Endothelial cell of umbilical vein (primary cell): ENCODE data around the gene BCAN. TPM values are rescaled to one million over a fixed set of nuclear protein-coding genes. Genes with fewer than 3 reads are reported as not detected.

Experiments used
- BruUV-seq: library from RNA; stranded (reverse); fragments of 400-500 nt; replicated peaks from 2 replicates; lab custom pipeline; 2021; lab: Mats Ljungman, UMichigan
- CTCF ChIA-PET: fragments of 300-600, 350-600 bp; sonication (Branson Sonifier 250); formaldehyde crosslinking; loops from one replicate; lab custom pipeline; 2021; ENCODE audit warnings: antibody characterized with exemption, inconsistent platforms; lab: Charles Lee
- POLR2A ChIA-PET: fragments of 300-600, 350-600 bp; sonication (Branson Sonifier 250); formaldehyde crosslinking; loops from one replicate; lab custom pipeline; 2021; ENCODE audit warnings: antibody characterized with exemption, inconsistent platforms; lab: Charles Lee
- DNase-seq: peaks from one replicate; pipeline ENCODE4 v3.0.0-alpha.2; 2011; ENCODE audit warnings: low read depth, low spot score
- FAIRE-seq: peaks from 2 replicates; lab custom pipeline; 2011; peaks lifted over from hg19 to GRCh38; lab: Jason Lieb, UNC
- H2AFZ ChIP-seq: 2 replicates; pipeline ENCODE4 v1.6.0; 2012; ENCODE audit warnings: low read depth, low read length, control low read depth, inconsistent platforms
- H3K27ac ChIP-seq: 2 replicates; pipeline ENCODE4 v1.5.1; 2011; ENCODE audit warnings: low read depth, mild to moderate bottlenecking, control low read depth, low read length, moderate library complexity; ENCODE audit not compliant: insufficient read depth
- H3K27me3 ChIP-seq, 2 experiments: 2 replicates each; pipeline versions ENCODE4 v1.6.0 to v1.6.1; 2011; ENCODE audit warnings: low read length in 2 of 2, mixed read lengths in 1 of 2; ENCODE audit not compliant: control insufficient read depth in 2 of 2, insufficient read depth in 2 of 2
- H3K36me3 ChIP-seq, 2 experiments: 2 replicates in 1 of 2; 3 replicates in 1 of 2; pipeline ENCODE4 v1.5.1; 2011; ENCODE audit warnings: low read length in 2 of 2, mild to moderate bottlenecking in 1 of 2, moderate library complexity in 1 of 2; ENCODE audit not compliant: control insufficient read depth in 2 of 2, insufficient read depth in 2 of 2; ENCODE audit errors: extremely low read depth in 1 of 2
- H3K4me1 ChIP-seq: 3 replicates; pipeline ENCODE4 v1.5.1; 2011; ENCODE audit warnings: mild to moderate bottlenecking, low read length; ENCODE audit not compliant: control insufficient read depth, insufficient read depth; ENCODE audit errors: extremely low read depth
- H3K4me2 ChIP-seq: 2 replicates; pipeline ENCODE4 v1.6.1; 2011; ENCODE audit warnings: low read length, control low read depth, mixed read lengths; ENCODE audit not compliant: insufficient read depth
- H3K4me3 ChIP-seq, 3 experiments: fragments of 200-600 bp in 1 of 3; sonication (generic), shearing (Covaris generic) in 1 of 3; replicated peaks in 1 of 3; 2 replicates each; pipeline ENCODE4 v1.5.1; 2011 to 2016; ENCODE audit warnings: control low read depth in 3 of 3, low read length in 3 of 3, mild to moderate bottlenecking in 2 of 3, inconsistent platforms in 1 of 3, low read depth in 1 of 3, moderate library complexity in 1 of 3; ENCODE audit not compliant: insufficient read depth in 1 of 3
- H3K79me2 ChIP-seq: 2 replicates; pipeline ENCODE4 v1.6.0; 2012; ENCODE audit warnings: low read length, inconsistent platforms; ENCODE audit not compliant: control insufficient read depth, insufficient read depth
- H3K9ac ChIP-seq: replicated peaks from 2 replicates; pipeline ENCODE3; 2011; ENCODE audit warnings: low read length, control low read depth; ENCODE audit not compliant: insufficient read depth; ENCODE audit errors: extremely low read depth
- H3K9me1 ChIP-seq: replicated peaks from 3 replicates; pipeline ENCODE4 v1.6.0; 2011; ENCODE audit warnings: mild to moderate bottlenecking, low read length; ENCODE audit not compliant: control insufficient read depth, insufficient read depth; ENCODE audit errors: extremely low read depth
- H3K9me3 ChIP-seq: replicated peaks from 2 replicates; pipeline ENCODE4 v1.5.1; 2012; ENCODE audit warnings: low read length, inconsistent platforms; ENCODE audit not compliant: control insufficient read depth, insufficient read depth
- H4K20me1 ChIP-seq: replicated peaks from 2 replicates; pipeline ENCODE3; 2011; ENCODE audit warnings: mild to moderate bottlenecking, low read length; ENCODE audit not compliant: control insufficient read depth, insufficient read depth; ENCODE audit errors: extremely low read depth
- EZH2 ChIP-seq: IDR thresholded peaks from 2 replicates; pipeline ENCODE4 v1.6.1; 2012; ENCODE audit warnings: borderline replicate concordance, low read depth, mild to moderate bottlenecking, moderate library complexity, low read length, inconsistent platforms; ENCODE audit not compliant: severe bottlenecking
- FOS ChIP-seq: IDR thresholded peaks from 2 replicates; pipeline ENCODE4 v1.6.1; 2011; ENCODE audit warnings: mild to moderate bottlenecking, low read length, moderate library complexity, borderline replicate concordance; ENCODE audit not compliant: insufficient read depth
- GATA2 ChIP-seq: IDR thresholded peaks from 2 replicates; pipeline ENCODE4 v1.7.0; 2011; ENCODE audit warnings: low read depth, mild to moderate bottlenecking, moderate library complexity, mixed read lengths, low read length; ENCODE audit not compliant: insufficient read length, insufficient read depth
- JUN ChIP-seq: IDR thresholded peaks from 2 replicates; pipeline ENCODE4 v1.6.1; 2011; ENCODE audit warnings: borderline replicate concordance, low read depth; ENCODE audit not compliant: insufficient read length, insufficient read depth
- MAX ChIP-seq: IDR thresholded peaks from 2 replicates; pipeline ENCODE4 v1.6.1; 2011; ENCODE audit not compliant: insufficient read depth, insufficient read length
- MYC ChIP-seq: IDR thresholded peaks from one replicate; pipeline ENCODE4 v1.6.1; 2011; ENCODE audit warnings: mild to moderate bottlenecking, low read depth, low read length
- POLR2A ChIP-seq: IDR thresholded peaks from 2 replicates; pipeline ENCODE4 v1.6.1; 2012; ENCODE audit warnings: low read depth, mild to moderate bottlenecking, control low read depth, low read length
- POLR2AphosphoS5 ChIP-seq: IDR thresholded peaks from 2 replicates; pipeline ENCODE4 v1.6.1; 2012; ENCODE audit warnings: low read depth, mild to moderate bottlenecking, control low read depth, low read length, moderate library complexity; ENCODE audit not compliant: insufficient read depth
- dilution Hi-C: fragments of 300-500 bp; cut with MboI; formaldehyde crosslinking; loops from one replicate; pipeline ENCODE4 v1.15.0; 2019; ENCODE audit warnings: low sequenced_read_pairs; ENCODE audit not compliant: extremely low pct_ligation_motif_present
- intact Hi-C: fragments of 100-400 bp; cut with micrococcal nuclease; formaldehyde crosslinking; loops from one replicate; pipeline ENCODE4 v1.10.0; 2022
- polyA plus RNA-seq, 4 experiments: library from polyadenylated mRNA; depleted of rRNA in 3 of 4; stranded (reverse) in 3 of 4; unstranded in 1 of 4; fragments of >200 nt; gene quantifications; 2 replicates each; pipeline versions ENCODE4 v1.2.1 to v1.2.3, GENCODE V29; 2011 to 2012; ENCODE audit warnings: missing spikeins in 1 of 4
- total RNA-seq: library from RNA; stranded (reverse); gene quantifications from 2 replicates; pipeline ENCODE4 v1.2.3, GENCODE V29; 2021
- TF ChIP-seq, protein P1 (sequence below), 2 donors: IDR thresholded peaks; 1 replicate in 1 of 2; 2 replicates in 1 of 2; pipeline ENCODE4 v1.5.1; 2011; ENCODE audit warnings: low read length in 2 of 2, mild to moderate bottlenecking in 2 of 2, moderate library complexity in 2 of 2, control low read depth in 1 of 2, inconsistent platforms in 1 of 2, low read depth in 1 of 2; ENCODE audit not compliant: insufficient read depth in 1 of 2; ENCODE audit errors: extremely low read depth in 1 of 2

Gene BCAN
- total and polyA plus RNA-seq, 2 donors (not counting 3 experiments of a cell fraction or from before 2014, with no cell fraction given) = 0.15 TPM; not detected in 1

DNA sequence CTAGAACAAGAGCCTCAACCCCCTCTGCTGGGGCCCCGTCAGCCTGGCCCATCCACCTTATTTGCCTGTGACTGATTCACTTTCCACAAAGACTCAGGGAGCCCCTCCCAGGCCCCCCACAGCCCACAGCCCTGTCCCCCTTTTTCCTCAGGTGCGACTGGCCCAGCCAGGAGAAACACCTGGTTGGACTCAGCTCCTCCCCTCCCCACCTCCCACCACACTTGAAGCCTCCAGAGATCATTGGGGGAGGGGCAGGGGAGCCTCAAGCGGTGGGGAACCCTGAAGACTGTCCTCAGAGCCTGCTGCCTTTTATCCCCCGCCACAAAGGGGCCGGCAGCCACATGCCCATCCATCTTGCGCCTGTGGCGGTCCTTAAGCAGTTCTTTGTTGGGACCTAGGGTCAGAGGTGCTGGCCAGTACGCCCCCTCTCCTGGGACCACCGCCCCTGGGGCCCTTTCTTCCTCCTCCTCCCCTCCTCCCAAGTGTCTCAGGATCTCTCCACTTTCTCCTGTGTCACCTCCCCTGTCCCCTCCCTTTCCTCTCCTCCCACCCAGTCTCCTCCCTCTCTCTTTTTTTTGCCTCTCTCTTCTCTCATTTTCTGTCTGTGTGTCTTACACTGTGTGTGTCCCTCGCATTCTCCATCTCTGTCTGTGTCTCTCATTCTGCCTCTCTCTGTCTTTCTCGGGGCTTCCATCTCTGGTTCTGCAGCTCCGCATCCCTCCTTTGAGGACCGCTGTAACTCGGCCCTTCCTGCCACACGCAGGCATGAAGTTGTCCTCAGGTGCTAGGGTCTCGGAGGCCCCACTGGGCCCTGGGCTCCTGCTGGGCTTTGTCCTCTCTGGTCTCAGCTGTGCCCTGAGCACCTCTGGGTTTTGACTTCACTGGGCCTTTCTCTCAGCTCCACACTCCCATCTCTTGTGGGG, 51.3 kb downstream of the BCAN start:
- BruUV-seq = no TSS peak
- H3K9me1 ChIP-seq = no peaks in the 10 kb centered on the region

More for the DNA sequence above, 51.3 kb downstream of the BCAN start:
- H3K9me3 ChIP-seq = no peaks in the 10 kb centered on the region
- H3K4me2 ChIP-seq = no peak overlapping the region
- H3K4me1 ChIP-seq = no peaks in the 10 kb centered on the region
- H3K9ac ChIP-seq = no peak overlapping the region
- intact Hi-C loops = no loop called here
- CTCF ChIA-PET = interaction anchor here (0.6 to 16.7 kb wide), 5 partner anchors 12 to 167 kb away, joined by 3 to 546 read pairs (median 184); partner anchors contain the start of genes CRABP2, INSRR, ISG20L2 and METTL25B
- DNase-seq (no peak), FAIRE-seq (no peak)
- dilution Hi-C loops = no loop called here
- no peaks in the 10 kb centered on the region for H3K36me3 ChIP-seq
- TF ChIP-seq MYC (no peak), JUN (no peak), GATA2 (no peak), POLR2A (no peak), MAX (no peak), EZH2 (no peak), POLR2AphosphoS5 (no peak), FOS (no peak)
- TF ChIP-seq, protein P1, sequence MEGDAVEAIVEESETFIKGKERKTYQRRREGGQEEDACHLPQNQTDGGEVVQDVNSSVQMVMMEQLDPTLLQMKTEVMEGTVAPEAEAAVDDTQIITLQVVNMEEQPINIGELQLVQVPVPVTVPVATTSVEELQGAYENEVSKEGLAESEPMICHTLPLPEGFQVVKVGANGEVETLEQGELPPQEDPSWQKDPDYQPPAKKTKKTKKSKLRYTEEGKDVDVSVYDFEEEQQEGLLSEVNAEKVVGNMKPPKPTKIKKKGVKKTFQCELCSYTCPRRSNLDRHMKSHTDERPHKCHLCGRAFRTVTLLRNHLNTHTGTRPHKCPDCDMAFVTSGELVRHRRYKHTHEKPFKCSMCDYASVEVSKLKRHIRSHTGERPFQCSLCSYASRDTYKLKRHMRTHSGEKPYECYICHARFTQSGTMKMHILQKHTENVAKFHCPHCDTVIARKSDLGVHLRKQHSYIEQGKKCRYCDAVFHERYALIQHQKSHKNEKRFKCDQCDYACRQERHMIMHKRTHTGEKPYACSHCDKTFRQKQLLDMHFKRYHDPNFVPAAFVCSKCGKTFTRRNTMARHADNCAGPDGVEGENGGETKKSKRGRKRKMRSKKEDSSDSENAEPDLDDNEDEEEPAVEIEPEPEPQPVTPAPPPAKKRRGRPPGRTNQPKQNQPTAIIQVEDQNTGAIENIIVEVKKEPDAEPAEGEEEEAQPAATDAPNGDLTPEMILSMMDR (IDR thresholded peaks at IDR 0.05; ENCODE audit: extremely low read depth in 1 of 2, insufficient read depth in 1 of 2, low read depth in 1 of 2, low read length in 2 of 2) = no peak
- H3K27me3 ChIP-seq = peaks cover 12 to 20% of the 10 kb centered on the region in 2 experiments
- POLR2A ChIA-PET = no interaction called here
- no peaks in the 10 kb centered on the region for H4K20me1 ChIP-seq
- no peak overlapping the region for H3K27ac ChIP-seq
- no peak overlapping the region for H2AFZ ChIP-seq
- no peaks in the 10 kb centered on the region for H3K79me2 ChIP-seq
- no peak overlapping the region for H3K4me3 ChIP-seq
